Measurements from ENCODE around the gene MVB12B.
"Not testable (repeated sequence)": the region's sequence is repeated elsewhere in the genome, so short reads cannot be mapped to it uniquely, and the experiment has no call there.

The MVB12B gene

GRCh38 chr9:126470241-126470993 lies 143.8 kb downstream of the MVB12B start:
- peak overlapping the region; percentile 69 for H3K4me3 Mint-ChIP-seq
- peak; percentile 79 for ATAC-seq
- H3K27ac Mint-ChIP-seq = peak overlapping the region; percentile 83
- no peaks in the 10 kb centered on the region for H3K9me3 Mint-ChIP-seq
- peaks cover 5% of the 10 kb centered on the region for H3K36me3 Mint-ChIP-seq
- peaks cover 6% of the 10 kb centered on the region for H3K27me3 Mint-ChIP-seq
- H3K4me1 Mint-ChIP-seq = peaks cover 45% of the 10 kb centered on the region

- Mint-ChIP-seq H3K36me3 (peaks cover 5% of the 10 kb centered on the region), H3K9me3 (no peaks in the 10 kb centered on the region), H3K27me3 (peaks cover 6% of the 10 kb centered on the region), H3K4me1 (peaks cover 45% of the 10 kb centered on the region), H3K27ac (peak overlapping the region; percentile 83), H3K4me3 (peak overlapping the region; percentile 69)
- ATAC-seq = peak; percentile 88
Observed at GRCh38 chr9:126471084-126471624, 144.5 kb downstream of the MVB12B start.

- Mint-ChIP-seq H3K9me3 (peaks cover 2% of the 10 kb centered on the region), H3K27ac (peak overlapping the region; percentile 83), H3K4me1 (peaks cover 45% of the 10 kb centered on the region), H3K4me3 (no peak overlapping the region), H3K36me3 (peaks cover 8% of the 10 kb centered on the region), H3K27me3 (peaks cover 6% of the 10 kb centered on the region)
- no peak for ATAC-seq
Observed at GRCh38 chr9:126472198-126472947, 145.7 kb downstream of the MVB12B start.

- Mint-ChIP-seq H3K9me3 (peaks cover 2% of the 10 kb centered on the region), H3K36me3 (peaks cover 13% of the 10 kb centered on the region), H3K27ac (no peak overlapping the region), H3K27me3 (peaks cover 6% of the 10 kb centered on the region), H3K4me3 (no peak overlapping the region), H3K4me1 (peaks cover 45% of the 10 kb centered on the region)
- ATAC-seq = no peak
Observed at GRCh38 chr9:126472948-126473298, 146.3 kb downstream of the MVB12B start.

GRCh38 chr9:126474206-126474765 lies 147.7 kb downstream of the MVB12B start:
- peaks cover 33% of the 10 kb centered on the region for H3K4me1 Mint-ChIP-seq
- peaks cover 2% of the 10 kb centered on the region for H3K9me3 Mint-ChIP-seq
- no peak overlapping the region for H3K4me3 Mint-ChIP-seq
- H3K27ac Mint-ChIP-seq = no peak overlapping the region
- H3K27me3 Mint-ChIP-seq = no peaks in the 10 kb centered on the region
- ATAC-seq = no peak
- H3K36me3 Mint-ChIP-seq = peaks cover 8% of the 10 kb centered on the region

- peaks cover 27% of the 10 kb centered on the region for H3K4me1 Mint-ChIP-seq
- no peaks in the 10 kb centered on the region for H3K27me3 Mint-ChIP-seq
- no peak overlapping the region for H3K4me3 Mint-ChIP-seq
- H3K27ac Mint-ChIP-seq = no peak overlapping the region
- ATAC-seq = no peak
- peaks cover 2% of the 10 kb centered on the region for H3K9me3 Mint-ChIP-seq
- peaks cover 8% of the 10 kb centered on the region for H3K36me3 Mint-ChIP-seq
Observed at GRCh38 chr9:126474786-126475485, 148.3 kb downstream of the MVB12B start.

GRCh38 chr9:126475933-126476555 lies 149.4 kb downstream of the MVB12B start:
- no peak for ATAC-seq
- peaks cover 21% of the 10 kb centered on the region for H3K4me1 Mint-ChIP-seq
- H3K4me3 Mint-ChIP-seq = no peak overlapping the region

GRCh38 chr9:126477432-126477831 lies 150.8 kb downstream of the MVB12B start:
- H3K4me1 Mint-ChIP-seq = peaks cover 14% of the 10 kb centered on the region
- H3K36me3 Mint-ChIP-seq, H3K9me3 Mint-ChIP-seq, H3K27me3 Mint-ChIP-seq, ATAC-seq, H3K4me3 Mint-ChIP-seq, H3K27ac Mint-ChIP-seq: not testable (repeated sequence)

More at GRCh38 chr9:126475933-126476555, 149.4 kb downstream of the MVB12B start:
- peaks cover 7% of the 10 kb centered on the region for H3K27me3 Mint-ChIP-seq
- no peak overlapping the region for H3K27ac Mint-ChIP-seq
- peaks cover 8% of the 10 kb centered on the region for H3K36me3 Mint-ChIP-seq
- H3K9me3 Mint-ChIP-seq = peaks cover 2% of the 10 kb centered on the region

- no peak for ATAC-seq
- H3K27ac Mint-ChIP-seq = no peak overlapping the region
- H3K4me1 Mint-ChIP-seq = peaks cover 12% of the 10 kb centered on the region
- H3K4me3 Mint-ChIP-seq = no peak overlapping the region
- peaks cover 8% of the 10 kb centered on the region for H3K36me3 Mint-ChIP-seq
- peaks cover 2% of the 10 kb centered on the region for H3K9me3 Mint-ChIP-seq
- peaks cover 9% of the 10 kb centered on the region for H3K27me3 Mint-ChIP-seq
Observed at GRCh38 chr9:126478216-126478981, 151.8 kb downstream of the MVB12B start.

GRCh38 chr9:126479515-126479914 lies 152.9 kb downstream of the MVB12B start:
- Mint-ChIP-seq H3K27ac (no peak overlapping the region), H3K27me3 (peaks cover 9% of the 10 kb centered on the region), H3K9me3 (peaks cover 2% of the 10 kb centered on the region), H3K36me3 (peaks cover 8% of the 10 kb centered on the region), H3K4me3 (no peak overlapping the region), H3K4me1 (peaks cover 18% of the 10 kb centered on the region)
- ATAC-seq = no peak

GRCh38 chr9:126480813-126481212 lies 154.2 kb downstream of the MVB12B start:
- H3K36me3 Mint-ChIP-seq = peaks cover 8% of the 10 kb centered on the region
- ATAC-seq = no peak
- no peak overlapping the region for H3K4me3 Mint-ChIP-seq
- peaks cover 2% of the 10 kb centered on the region for H3K9me3 Mint-ChIP-seq
- H3K27ac Mint-ChIP-seq = peak overlapping the region; percentile 19
- peaks cover 18% of the 10 kb centered on the region for H3K4me1 Mint-ChIP-seq
- peaks cover 9% of the 10 kb centered on the region for H3K27me3 Mint-ChIP-seq

GRCh38 chr9:126481862-126482261 lies 155.2 kb downstream of the MVB12B start:
- Mint-ChIP-seq H3K4me3 (no peak overlapping the region), H3K4me1 (peaks cover 18% of the 10 kb centered on the region), H3K27me3 (peaks cover 9% of the 10 kb centered on the region), H3K9me3 (peaks cover 2% of the 10 kb centered on the region), H3K27ac (no peak overlapping the region), H3K36me3 (peaks cover 8% of the 10 kb centered on the region)
- no peak for ATAC-seq

GRCh38 chr9:126482361-126483044 lies 155.9 kb downstream of the MVB12B start:
- H3K27me3 Mint-ChIP-seq = peaks cover 9% of the 10 kb centered on the region
- no peak overlapping the region for H3K4me3 Mint-ChIP-seq
- ATAC-seq = no peak
- H3K27ac Mint-ChIP-seq = no peak overlapping the region
- peaks cover 3% of the 10 kb centered on the region for H3K36me3 Mint-ChIP-seq
- peaks cover 18% of the 10 kb centered on the region for H3K4me1 Mint-ChIP-seq
- no peaks in the 10 kb centered on the region for H3K9me3 Mint-ChIP-seq
